C1 segment of cervical spinal cord (tissue), 14 donors: Measurements from ENCODE around the gene PIGO.
A peak's percentile ranks its signal among the peaks of the same experiment; 100 is the strongest.

Experiments used
- DNase-seq, 14 donors: peaks; one replicate each; lab custom pipeline; 2025; lab: John Stamatoyannopoulos, UW

Gene PIGO

GRCh38 chr9:35106343-35106730, 9.9 kb upstream of the PIGO start:
- DNase-seq: no peak

GRCh38 chr9:35105571-35106342, 9.4 kb upstream of the PIGO start:
- no peak for DNase-seq

DNA sequence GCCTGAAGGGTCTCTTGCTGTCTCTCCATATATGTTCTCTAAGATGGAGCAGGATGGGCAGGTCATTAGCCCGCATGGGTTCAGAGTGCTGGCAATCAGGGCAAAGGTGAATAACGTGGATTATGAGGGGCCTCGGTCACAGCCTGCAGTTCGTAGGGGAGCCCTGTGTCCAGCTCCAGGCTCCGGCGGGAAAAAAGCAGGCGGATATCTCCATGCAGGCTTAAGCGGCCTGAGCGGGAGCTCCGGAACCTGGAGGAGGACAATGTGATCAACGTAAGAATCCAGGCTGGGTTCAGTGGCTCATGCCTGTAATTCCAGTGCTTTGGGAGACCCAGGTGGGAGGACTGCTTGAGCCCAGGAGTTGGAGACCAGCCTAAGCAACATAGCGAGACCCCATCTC, 8.7 kb upstream of the PIGO start:
- DNase-seq: no peak

GRCh38 chr9:35104586-35104985, 8.2 kb upstream of the PIGO start:
- no peak for DNase-seq

DNA sequence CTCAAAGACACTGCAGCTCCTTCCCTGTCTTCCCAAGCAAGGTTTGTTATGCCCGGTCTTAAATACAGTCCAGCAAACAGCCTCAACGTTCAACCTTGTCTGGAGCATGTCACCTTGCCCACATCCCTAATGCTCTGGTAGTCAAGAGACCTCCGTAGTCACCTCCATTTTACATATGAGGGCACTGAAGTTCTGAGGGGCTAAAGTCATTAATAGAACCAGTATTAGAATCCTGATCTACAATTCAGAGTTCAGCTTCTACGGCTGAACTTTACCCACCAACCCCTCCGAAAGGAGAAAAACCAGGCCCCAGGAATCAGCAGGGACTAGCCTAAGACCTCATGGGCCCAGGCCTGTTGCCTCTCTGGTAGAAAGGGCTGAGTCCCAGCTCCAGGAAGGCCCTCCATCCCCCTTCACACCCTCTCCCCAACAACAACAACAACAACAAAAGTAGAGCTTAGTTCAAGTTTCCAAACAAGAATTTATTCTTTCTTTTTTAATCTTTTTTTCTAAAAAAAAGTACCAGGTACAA, 7.3 kb upstream of the PIGO start:
- no peak for DNase-seq

DNA sequence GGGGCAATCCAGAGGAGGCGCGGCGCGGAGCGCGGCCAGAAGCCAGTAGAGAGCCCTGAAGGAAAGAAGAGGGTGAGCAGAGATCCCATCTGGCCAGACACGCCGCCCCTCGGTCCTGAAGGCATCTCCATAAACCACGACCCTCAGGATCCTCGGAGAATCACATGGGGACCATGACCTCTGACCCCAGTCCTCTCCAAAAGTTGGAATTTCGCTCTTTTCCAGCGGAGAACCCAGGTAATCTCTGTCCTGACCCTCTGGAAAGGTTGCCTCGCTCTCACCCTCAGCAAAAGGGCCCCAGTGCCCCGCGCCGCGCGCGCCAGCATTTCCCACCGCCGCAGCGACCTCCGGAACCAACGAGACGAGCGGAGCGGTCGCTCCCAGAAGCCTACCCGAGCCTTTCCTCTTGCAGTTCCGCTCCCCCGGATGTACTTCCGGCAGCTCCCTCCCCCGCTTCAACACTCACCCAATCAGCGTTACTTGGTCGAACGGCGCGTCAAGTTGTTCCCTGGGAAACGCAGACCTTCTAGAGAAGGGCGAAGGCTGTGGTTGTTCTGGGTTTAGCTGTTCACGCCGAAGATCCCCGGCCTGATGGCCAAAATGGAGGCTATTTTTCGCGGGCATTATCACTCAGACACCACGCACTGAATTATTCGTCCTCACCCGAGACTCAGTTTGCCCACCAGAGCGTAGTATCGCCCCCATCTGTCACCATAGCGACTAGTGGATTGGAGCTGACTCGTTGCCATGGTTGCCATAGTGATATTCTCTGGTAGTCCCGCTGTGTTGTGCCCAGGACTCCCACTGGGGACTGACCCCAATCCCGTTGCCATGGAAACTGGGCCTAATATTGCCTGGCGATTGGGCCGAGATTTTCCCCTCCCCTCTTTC, 6.6 kb upstream of the PIGO start, which contains the start of gene STOML2:
Gene STOML2 (minus strand): TSS at position 363 of the 891 bp plus-strand sequence. CDS start 37 bp downstream, at position 326.
- DNase-seq: peak; percentile 46 to 99 (median 90)

- DNase-seq: no peak
Measured at GRCh38 chr9:35102465-35102768, 6.0 kb upstream of the PIGO start.

GRCh38 chr9:35097573-35097972, 1.2 kb upstream of the PIGO start:
- DNase-seq: no peak

DNA sequence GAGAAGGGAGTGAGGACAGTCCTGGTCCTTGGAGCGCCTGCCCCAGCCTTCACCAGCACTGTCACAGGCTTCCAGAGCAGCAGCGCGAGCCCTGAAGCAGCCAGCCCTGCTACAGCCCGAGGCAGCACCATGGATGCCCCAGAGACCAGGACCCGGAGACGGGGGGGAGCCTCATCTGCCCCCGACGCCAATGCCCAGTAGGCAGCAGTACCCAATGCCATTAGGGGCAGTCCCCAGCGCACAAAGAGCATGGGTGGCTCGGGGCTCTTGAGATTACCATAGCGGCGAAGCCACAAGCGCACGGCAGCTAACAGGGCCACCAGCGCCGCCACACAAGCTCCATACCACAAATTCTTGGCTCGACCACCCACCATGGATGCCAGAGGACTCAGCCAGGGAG, 4.9 kb downstream of the PIGO start:
- no peak for DNase-seq

- no peak for DNase-seq
Measured at GRCh38 chr9:35089434-35089833, 7.0 kb downstream of the PIGO start.

- DNase-seq: no peak
Measured at GRCh38 chr9:35085078-35085477, 11.3 kb downstream of the PIGO start.

DNA sequence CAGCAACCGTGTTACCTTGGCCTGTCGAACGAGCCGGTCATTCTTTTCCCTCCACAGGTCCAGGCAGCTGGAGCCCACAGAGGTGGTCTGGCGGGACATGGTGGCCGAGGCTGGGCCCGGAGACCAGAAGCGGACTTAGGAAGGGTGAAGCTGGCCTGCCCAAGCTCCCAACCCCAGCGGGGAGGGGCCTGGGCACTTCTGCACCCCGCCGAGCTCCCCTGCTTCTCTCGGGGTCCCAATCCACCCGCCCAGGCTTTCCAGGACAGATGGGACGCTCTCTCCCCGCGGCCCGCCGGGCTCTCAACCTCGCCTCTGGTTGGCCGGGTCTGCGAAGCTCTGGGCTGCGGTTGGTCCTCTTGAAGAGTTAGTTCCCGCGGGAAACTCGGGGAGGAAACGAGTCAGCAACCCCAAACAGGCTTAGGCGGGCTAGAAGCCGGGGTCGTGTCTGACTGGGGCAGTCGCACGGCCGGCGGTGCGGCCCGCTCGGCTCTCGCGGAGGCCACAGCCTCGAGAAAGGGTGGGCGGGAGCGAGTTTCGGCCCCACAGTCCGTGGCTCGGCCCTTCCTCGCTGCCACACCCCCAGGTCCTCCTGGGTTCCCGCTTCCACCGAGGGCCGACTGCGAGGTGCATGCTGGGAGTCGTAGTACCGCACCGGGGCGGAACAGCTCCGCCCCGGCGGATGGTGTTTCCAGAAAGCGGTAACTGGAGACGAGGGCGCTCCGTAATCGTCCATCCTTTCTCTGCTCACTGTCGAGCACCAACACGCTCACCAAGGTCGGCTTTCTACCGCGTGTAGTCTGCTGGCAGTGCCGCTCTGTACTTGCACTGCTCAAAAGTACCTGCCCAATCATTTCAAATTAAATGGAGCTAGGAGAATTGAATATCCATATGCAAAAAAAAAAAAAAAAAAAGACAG, 16.7 kb downstream of the PIGO start, which contains the start of gene FANCG:
Gene FANCG (minus strand): TSS at position 517 of the 916 bp plus-strand sequence. CDS start 418 bp downstream, at position 99.
- peak; percentile 45 to 92 (median 86) for DNase-seq

GRCh38 chr9:35079041-35079425, 17.4 kb downstream of the PIGO start:
- DNase-seq: no peak

DNA sequence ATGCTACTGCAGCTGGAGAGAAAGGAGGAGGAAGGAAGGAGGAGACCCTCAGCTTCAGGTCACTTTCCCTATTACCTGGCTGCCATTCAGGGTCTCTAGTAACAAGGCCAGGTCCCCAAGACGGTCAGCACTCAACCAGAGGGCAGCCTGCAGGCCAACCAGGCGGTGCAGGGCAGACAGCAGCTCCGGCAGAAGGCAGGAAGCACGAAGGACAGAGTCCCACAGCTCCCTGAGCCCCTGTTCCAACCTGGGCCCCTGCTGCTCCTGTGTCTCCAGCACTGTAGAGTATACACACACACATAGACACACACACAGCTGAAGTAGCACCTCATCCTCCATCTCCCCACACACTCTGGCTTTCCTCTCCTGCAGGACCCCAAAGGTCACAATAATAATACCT, 18.3 kb downstream of the PIGO start:
- DNase-seq: no peak

- DNase-seq: no peak
Measured at GRCh38 chr9:35076848-35077247, 19.5 kb downstream of the PIGO start.

GRCh38 chr9:35075358-35075757, 21.0 kb downstream of the PIGO start:
- DNase-seq: no peak

DNA sequence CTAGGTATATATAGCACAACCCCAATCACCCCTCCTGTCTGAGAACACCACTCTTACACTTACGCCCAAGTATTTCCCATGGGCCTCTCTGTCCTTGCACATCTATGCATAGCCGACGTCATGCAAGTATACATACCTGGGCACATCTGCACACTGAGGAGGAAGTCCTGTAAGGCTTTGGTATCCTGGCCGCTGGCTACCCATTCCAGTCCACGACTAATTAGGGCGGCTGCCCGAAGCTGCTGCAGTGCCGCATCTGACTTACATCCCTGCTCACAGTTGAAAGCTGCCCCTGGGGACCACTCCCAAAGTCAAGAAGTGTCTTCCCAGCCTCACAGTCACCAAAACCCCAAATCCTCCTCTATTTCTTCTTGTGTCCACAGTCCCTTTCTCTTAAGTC, 21.6 kb downstream of the PIGO start:
- DNase-seq: no peak

GRCh38 chr9:35074141-35074540, 22.2 kb downstream of the PIGO start:
- no peak for DNase-seq

- no peak for DNase-seq
Measured at GRCh38 chr9:35073279-35073612, 23.1 kb downstream of the PIGO start.

GRCh38 chr9:35072461-35073278, 23.7 kb downstream of the PIGO start, which contains the start of gene VCP:
TSS of gene VCP (minus strand) at chr9:35072625. CDS start at chr9:35072353, 272 bp downstream.
- peak; percentile 62 to 99 (median 94) for DNase-seq
